IPS-11a (cell line): ENCODE measurements around the gene FBXL4.

ENCODE experiments used
- H3K4me3 ChIP-seq: one replicate; pipeline ENCODE4 v1.5.1; 2013; ENCODE audit warnings: low read depth, low read length, control low read depth

The FBXL4 gene

GRCh38 chr6:98947411-98948292 lies at the start of gene FBXL4:
FBXL4 (minus strand) TSS chr6:98947946; CDS start chr6:98926988, 20,958 bp downstream.
- peak within 1 kb of the TSS; percentile 77 for H3K4me3 ChIP-seq

- H3K4me3 ChIP-seq, result no peak overlapping the region
These were observed 47.4 kb upstream of the FBXL4 start for GRCh38 chr6:98995116-98995515.

DNA sequence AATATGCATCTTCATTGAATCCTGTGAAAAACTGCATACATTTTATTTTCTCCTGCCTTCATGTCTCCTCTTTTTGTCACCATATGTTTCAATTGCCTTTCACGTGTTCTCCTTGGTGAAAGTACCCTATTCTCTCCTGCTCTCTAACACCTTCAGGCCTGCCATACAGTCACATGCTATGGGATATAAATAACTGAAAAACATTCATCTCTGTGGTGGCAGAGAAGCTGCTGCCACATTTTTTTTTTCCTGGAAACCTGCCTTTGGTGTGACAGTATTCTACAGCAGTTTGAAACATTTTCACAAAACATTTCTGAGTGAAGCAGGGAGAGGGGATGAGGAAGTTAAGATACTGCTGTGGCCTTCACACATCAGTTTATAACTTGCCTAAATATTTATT lies 44.8 kb upstream of the FBXL4 start:
- H3K4me3 ChIP-seq, result no peak overlapping the region

GRCh38 chr6:98986071-98986615 lies 38.4 kb upstream of the FBXL4 start:
- no peak overlapping the region for H3K4me3 ChIP-seq

- no peak overlapping the region for H3K4me3 ChIP-seq
These were observed 37.6 kb upstream of the FBXL4 start for GRCh38 chr6:98985391-98985790.

DNA sequence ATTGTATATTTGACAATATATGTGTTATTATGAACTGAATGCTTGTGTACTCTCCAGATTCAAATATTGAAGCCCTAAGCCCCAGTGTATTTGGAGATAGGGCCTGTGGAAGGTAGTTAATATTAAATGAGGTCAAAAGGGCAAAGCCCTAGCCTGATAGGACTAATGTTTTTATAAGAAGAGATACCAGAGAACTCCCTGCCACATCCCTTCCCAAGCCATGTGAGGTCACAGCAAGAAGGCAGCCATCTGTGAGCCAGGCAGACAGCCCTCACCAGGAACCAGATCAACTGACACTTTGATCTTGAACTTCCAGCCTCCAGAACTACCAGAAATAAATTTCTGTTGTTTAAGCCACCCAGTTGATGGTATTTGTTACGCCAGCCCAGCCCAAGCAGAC lies 36.4 kb upstream of the FBXL4 start:
- H3K4me3 ChIP-seq, result no peak overlapping the region

DNA sequence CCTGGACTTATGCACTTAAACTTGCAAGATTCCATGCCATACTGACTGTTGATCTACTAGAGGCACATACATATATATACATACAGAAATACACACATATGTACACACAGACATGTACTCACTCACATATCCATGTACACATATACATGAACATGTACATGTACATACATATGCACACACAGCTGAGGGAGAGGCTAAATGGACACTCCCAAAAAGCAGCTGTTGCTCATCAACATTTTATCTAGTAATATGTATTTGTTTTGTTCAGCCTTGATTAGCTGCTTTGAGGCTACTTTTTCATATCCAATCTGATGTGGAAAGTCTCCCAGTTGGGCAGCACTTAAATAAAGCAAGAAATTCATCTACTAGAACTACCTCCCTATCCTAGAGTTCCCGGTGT lies 33.7 kb upstream of the FBXL4 start:
- no peak overlapping the region for H3K4me3 ChIP-seq

DNA sequence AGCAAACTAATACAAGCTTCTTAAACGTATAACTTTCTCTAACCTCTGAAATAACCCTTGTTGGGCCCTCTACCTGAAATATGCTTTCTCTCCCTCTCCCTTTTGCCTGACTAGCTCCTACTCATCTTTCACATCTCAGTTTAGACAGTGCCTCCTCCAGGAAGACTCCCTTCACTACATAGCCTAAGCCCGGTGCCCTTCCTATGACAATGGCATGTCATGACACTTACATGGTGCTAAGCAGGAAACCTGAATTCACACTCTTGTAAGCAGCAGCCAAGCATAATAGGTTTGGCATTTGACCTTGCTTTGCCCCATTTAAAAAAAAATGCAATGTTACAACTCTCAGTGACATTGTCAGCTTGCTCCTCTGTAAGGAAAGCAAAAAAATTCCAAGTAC lies 33.1 kb upstream of the FBXL4 start:
- H3K4me3 ChIP-seq, result no peak overlapping the region

DNA sequence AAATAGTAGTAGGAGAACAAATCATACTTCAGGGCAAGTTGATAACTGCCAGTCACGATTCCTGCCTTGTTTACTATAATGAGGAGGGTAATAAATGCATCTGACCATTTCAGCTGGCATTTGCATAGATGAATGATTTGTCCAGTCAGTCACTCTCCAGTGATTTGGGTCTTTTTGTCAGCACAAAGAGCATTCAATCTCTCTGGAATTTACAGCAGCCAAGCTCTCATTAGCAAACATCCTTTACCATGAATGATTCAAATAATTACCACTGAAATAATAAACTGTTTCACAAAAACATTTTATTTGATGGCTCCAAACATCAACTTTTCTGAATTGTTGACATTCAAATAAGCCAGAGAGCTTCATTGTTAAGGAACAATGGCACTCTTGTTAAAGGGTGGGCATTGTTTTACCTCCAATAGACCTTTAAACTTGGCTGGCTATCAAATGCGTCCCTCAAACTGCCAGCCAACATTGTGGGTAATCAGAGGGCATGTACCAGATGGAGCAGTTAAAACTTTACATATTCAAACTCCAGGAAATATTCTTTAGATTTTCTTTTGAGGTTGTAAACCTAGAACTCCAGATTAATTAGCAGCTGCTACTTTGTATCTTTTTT lies 30.0 kb upstream of the FBXL4 start:
- no peak overlapping the region for H3K4me3 ChIP-seq

DNA sequence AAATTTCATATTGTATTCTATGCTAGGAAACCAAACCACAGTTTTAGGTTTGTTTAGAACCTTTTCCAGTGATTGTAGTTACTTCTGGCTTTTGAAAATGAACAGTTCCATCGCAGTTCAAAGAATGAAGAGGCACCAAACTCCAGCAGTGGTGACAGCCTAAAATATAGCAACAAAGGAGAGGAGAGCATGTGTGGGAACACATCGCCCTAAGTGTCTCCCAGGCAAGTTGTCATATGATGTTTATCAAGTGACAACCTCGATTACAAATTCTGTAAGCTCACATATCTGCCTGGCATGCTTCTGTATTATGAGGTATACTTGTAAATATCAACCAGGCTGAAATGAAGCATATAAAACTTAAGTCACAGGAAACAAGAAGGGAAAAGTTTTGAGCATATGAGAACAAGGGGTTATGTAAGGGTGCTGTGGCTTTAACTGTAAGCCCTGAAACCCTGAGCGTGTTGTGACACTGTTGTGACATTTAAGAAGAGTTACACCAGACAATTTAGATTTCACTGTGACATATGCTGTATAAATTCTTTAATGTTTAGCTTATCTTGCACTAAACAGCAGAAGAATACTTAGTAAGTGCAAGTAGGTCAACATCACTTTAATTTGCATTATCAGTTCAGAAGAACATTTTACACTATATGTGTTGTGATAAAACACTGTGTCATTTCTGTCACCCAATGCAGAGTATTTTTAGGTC lies 29.1 kb upstream of the FBXL4 start:
- H3K4me3 ChIP-seq, result no peak overlapping the region

DNA sequence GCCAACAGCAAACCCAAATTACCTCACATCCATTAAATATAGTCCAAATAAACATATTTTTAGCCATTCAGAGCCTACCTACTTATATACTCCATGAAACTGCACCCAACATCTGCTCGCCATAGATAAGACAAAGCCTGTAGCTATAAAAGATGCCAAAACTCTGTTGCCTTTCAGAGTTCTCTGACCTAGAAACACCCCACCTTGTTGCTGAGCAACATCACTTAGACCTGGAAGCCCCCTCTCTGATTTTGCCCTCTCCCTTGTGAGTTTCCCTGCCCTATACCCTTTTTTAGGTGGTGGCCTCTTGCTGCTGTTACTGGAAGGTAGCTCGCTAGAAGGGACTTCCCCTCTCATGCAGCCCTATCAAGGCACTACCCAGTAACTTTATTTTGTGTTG lies 27.7 kb upstream of the FBXL4 start:
- H3K4me3 ChIP-seq, result no peak overlapping the region

- no peak overlapping the region for H3K4me3 ChIP-seq
These were observed 26.6 kb upstream of the FBXL4 start for GRCh38 chr6:98974309-98974708.

DNA sequence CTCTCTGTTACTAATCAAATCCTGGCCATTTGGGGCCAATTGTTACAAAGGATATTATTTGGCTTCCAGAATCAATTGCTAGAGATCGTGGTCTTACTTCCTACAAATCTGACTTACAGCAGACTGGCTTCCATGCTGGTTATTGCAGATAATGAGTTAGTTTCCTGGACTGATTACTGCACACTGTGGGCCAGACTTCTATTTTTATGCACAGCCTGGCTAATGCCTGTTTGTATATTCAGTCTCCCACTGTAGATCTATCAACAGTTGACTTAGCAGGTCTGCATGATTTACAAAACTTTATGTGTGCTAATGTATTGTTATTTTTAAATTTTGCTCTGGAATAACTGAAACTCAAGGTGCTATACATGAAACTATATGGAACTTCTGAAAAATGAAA lies 25.8 kb upstream of the FBXL4 start:
- H3K4me3 ChIP-seq, result no peak overlapping the region

- no peak overlapping the region for H3K4me3 ChIP-seq
These were observed 23.6 kb upstream of the FBXL4 start for GRCh38 chr6:98971303-98971702.

DNA sequence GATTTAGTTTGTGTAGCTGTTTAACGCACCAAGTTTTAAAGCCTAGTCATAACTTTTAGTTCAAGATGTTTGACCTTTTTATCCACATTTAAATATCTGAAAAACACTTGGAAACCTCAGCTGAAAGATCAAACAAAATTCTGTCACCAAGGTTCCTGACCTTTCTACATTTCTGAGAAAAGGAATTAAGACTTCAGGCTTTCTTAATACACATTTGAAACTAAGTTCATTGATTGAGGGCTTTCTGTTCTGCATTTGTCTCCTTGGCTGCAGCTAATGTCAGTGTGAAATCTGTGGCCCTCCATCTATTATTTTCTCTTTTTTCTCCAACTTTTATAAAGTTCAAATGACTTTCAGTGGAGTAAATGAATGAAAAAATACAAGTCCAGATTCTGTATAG lies 22.7 kb upstream of the FBXL4 start:
- no peak overlapping the region for H3K4me3 ChIP-seq

- no peak overlapping the region for H3K4me3 ChIP-seq
These were observed 19.9 kb upstream of the FBXL4 start for GRCh38 chr6:98967616-98968015.

DNA sequence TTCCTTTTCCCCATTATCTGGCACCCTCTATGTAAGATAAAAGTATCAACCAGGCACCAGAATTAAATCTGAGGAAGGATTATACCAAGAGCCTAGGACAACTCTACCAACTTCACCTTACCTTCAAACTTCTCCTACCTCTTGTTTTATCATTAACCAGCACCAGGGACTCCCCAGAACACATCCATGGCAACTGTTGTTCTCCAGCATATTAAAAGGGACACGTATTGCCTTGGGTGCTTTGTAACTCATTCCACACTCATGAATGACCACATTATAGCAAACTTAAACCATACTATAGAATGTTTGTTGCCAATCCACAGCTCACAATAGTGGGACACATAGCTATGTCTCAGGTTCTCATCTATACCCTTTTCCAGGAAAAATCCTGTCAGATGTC lies 11.9 kb upstream of the FBXL4 start:
- no peak overlapping the region for H3K4me3 ChIP-seq

- H3K4me3 ChIP-seq, result no peak overlapping the region
These were observed 11.0 kb upstream of the FBXL4 start for GRCh38 chr6:98958776-98959175.

DNA sequence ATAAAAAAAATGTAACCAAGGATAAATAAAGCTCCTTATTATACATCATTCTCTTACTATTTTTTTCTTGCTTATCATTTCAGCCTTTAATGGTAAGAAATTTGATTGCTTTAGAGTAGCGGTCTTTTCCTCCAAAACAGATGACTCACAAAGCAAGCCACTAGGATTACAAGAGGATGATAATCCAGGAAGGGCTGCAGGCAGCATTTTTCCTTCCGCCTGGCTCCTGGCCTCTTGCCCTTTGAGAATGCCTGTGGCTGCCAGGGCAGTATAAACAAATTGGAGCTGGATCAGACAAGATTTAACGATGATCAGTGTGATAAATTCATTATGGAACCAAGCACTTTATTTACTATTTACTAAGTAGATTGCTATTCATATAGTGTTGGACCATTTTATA lies 9.7 kb upstream of the FBXL4 start:
- no peak overlapping the region for H3K4me3 ChIP-seq

DNA sequence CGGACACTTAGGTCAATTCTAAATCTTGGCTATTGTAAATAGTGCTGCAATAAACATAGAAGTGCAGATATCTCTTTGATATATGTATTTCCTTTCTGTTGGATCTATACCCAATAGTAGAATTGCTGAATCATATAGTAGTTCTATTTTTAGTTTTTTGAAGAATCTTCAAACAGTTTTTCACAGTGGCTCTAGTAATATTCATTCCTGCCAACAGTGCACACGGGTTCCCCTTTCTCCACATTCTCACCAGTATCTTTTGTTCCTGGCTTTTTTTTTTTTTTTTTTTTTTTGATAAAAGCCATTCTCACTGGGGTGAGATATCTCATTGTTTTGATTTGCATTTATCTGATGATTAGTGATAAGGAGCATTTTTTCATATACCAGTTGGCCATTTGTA lies 1.8 kb upstream of the FBXL4 start:
- no peak overlapping the region for H3K4me3 ChIP-seq

DNA sequence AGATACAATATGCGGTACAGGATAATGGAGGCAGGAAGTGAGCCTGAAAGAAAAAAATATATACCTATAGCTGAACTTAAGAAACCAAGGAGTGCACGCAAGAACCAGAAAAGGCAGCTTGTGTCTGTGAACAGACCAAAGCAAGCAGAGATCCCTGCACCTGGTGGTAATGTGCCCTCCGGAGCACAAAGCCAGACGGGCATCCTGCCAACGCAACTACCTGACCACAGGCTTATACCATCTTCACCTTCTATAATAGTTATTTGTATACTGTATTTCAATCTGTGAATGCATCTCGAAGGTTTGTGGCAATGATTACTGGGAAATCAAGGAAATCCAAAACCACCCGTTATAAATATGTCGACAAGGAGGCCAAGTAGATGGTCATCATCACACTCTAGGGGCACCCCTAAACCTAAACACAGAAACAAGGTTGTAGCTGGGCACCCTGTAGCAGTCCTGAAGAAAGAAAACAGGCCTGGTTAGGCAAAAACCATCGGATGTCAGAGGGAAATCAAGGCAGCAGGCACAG lies 801 bp downstream of the FBXL4 start:
- H3K4me3 ChIP-seq, result peak overlapping the region; percentile 77
